ENCODE results near the gene OR2W3.

DNA sequence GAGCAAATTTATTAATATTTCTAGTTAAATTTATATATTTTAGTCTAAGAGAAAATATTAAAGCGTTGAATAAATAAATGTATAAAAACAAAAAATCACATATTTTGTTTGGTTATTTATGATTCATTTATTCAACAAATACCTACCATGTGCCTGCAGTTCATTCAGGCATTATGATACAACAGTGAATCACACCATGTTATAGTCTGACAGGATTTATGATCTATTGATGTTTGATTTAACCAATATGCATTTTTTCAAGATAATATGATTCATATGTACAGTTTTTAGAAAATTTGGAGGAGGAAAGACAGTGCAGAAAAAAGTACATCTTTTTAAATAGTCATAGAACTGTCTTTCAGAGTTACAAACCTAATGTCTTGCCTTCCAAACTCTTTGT is 45.8 kb upstream of the OR2W3 start:
- TF ChIP-seq EP300 (IDR thresholded peaks at IDR 0.05) (no peak), POLR2A (IDR thresholded peaks at IDR 0.05) (no peak)
- TF ChIP-seq, protein P1, sequence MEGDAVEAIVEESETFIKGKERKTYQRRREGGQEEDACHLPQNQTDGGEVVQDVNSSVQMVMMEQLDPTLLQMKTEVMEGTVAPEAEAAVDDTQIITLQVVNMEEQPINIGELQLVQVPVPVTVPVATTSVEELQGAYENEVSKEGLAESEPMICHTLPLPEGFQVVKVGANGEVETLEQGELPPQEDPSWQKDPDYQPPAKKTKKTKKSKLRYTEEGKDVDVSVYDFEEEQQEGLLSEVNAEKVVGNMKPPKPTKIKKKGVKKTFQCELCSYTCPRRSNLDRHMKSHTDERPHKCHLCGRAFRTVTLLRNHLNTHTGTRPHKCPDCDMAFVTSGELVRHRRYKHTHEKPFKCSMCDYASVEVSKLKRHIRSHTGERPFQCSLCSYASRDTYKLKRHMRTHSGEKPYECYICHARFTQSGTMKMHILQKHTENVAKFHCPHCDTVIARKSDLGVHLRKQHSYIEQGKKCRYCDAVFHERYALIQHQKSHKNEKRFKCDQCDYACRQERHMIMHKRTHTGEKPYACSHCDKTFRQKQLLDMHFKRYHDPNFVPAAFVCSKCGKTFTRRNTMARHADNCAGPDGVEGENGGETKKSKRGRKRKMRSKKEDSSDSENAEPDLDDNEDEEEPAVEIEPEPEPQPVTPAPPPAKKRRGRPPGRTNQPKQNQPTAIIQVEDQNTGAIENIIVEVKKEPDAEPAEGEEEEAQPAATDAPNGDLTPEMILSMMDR (IDR thresholded peaks at IDR 0.05), result no peak
